Measurements from ENCODE around the gene MRTFB.

GRCh38 chr16:14043278-14043677, 27.8 kb upstream of the MRTFB start:
- no peak for TF ChIP-seq EZH2phosphoT487 (IDR thresholded peaks at IDR 0.05; ENCODE audit: low read length)
- TF ChIP-seq CTCF (IDR thresholded peaks at IDR 0.05; ENCODE audit: low read length): no peak
